HCT116 (cell line): ENCODE data around the gene LZTS3. TPM values are rescaled to one million over a fixed set of nuclear protein-coding genes. Genes with fewer than 3 reads are reported as not detected.

Experiments
- ATAC-seq: fragments of 200-7000 bp; cut with Tn5 transposase; 2 replicates; pipeline ENCODE4 v1.9.1; 2020; ENCODE audit warnings: mild to moderate bottlenecking, moderate library complexity
- BruUV-seq: library from RNA; stranded (reverse); fragments of 400-500 nt; replicated peaks from 2 replicates; lab custom pipeline; 2021; lab: Mats Ljungman, UMichigan
- CTCF ChIA-PET: fragments of 300-600 bp; sonication (Branson Sonifier 250); formaldehyde crosslinking; loops from one replicate; lab custom pipeline; 2021; ENCODE audit warnings: antibody characterized with exemption; lab: Charles Lee
- POLR2A ChIA-PET: fragments of 300-600, 350-600 bp; sonication (Branson Sonifier 250); formaldehyde crosslinking; loops from one replicate; lab custom pipeline; 2021; ENCODE audit warnings: antibody characterized with exemption; lab: Charles Lee
- RAD21 ChIA-PET, 2 experiments: fragments of 300-600 bp; sonication (Branson Sonifier 250); formaldehyde crosslinking; loops; one replicate each; lab custom pipeline; 2023; ENCODE audit warnings: low total read pairs in 2 of 2; ENCODE audit not compliant: uncharacterized antibody in 2 of 2, unreplicated experiment in 2 of 2, low non-redundant PET in 1 of 2; lab: Charles Lee
- DNase-seq: peaks from one replicate; pipeline ENCODE4 v3.0.0-alpha.2; 2010; ENCODE audit warnings: low read depth, low spot score
- H2AFZ ChIP-seq: fragments of 200-600 bp; shearing (Covaris generic), sonication (generic); 2 replicates; pipeline ENCODE4 v1.6.1; 2017; ENCODE audit warnings: low read depth, mixed run types, mixed read lengths, antibody characterized with exemption, low read length; ENCODE audit not compliant: poor library complexity, severe bottlenecking
- H3K27ac ChIP-seq: 2 replicates; pipeline ENCODE4 v1.5.1; 2012; ENCODE audit warnings: low read depth, low read length
- H3K27me3 ChIP-seq: fragments of 200-600 bp; sonication (generic); 2 replicates; pipeline ENCODE4 v1.6.1; 2016; ENCODE audit warnings: mixed run types, low read length, mixed read lengths; ENCODE audit not compliant: insufficient read depth
- H3K36me3 ChIP-seq, 2 experiments: fragments of 200-500 bp in 1 of 2; fragments of 200-600 bp in 1 of 2; sonication (Bioruptor generic) in 1 of 2; sonication (generic) in 1 of 2; 2 replicates each; pipeline versions ENCODE4 v1.5.1 to v1.6.1; 2014 to 2016; ENCODE audit warnings: low read length in 2 of 2, inconsistent platforms in 1 of 2, mixed read lengths in 1 of 2, mixed run types in 1 of 2; ENCODE audit not compliant: insufficient read depth in 2 of 2, control insufficient read depth in 1 of 2
- H3K4me1 ChIP-seq, 2 experiments: fragments of 200-600 bp in 1 of 2; sonication (generic) in 1 of 2; 2 replicates each; pipeline versions ENCODE4 v1.5.1 to v1.6.1; 2012 to 2017; ENCODE audit warnings: low read length in 2 of 2, inconsistent platforms in 1 of 2, mild to moderate bottlenecking in 1 of 2, mixed read lengths in 1 of 2, mixed run types in 1 of 2, moderate library complexity in 1 of 2; ENCODE audit not compliant: insufficient read depth in 2 of 2, control insufficient read depth in 1 of 2
- H3K4me2 ChIP-seq: fragments of 200-600 bp; sonication (generic); 2 replicates; pipeline ENCODE4 v1.6.1; 2017; ENCODE audit warnings: mixed run types, low read length, mixed read lengths
- H3K4me3 ChIP-seq, 2 experiments: fragments of 200-600 bp in 1 of 2; sonication (generic) in 1 of 2; replicated peaks in 1 of 2; 2 replicates each; pipeline ENCODE4 v1.5.1; 2011 to 2016; ENCODE audit warnings: low read length in 2 of 2, control low read depth in 1 of 2, low read depth in 1 of 2, mild to moderate bottlenecking in 1 of 2, mixed read lengths in 1 of 2, mixed run types in 1 of 2
- H3K79me2 ChIP-seq: fragments of 200-600 bp; sonication (generic); 2 replicates; pipeline ENCODE4 v1.6.1; 2017; ENCODE audit warnings: mild to moderate bottlenecking, mixed run types, low read length, moderate library complexity, mixed read lengths; ENCODE audit not compliant: insufficient read depth
- H3K9ac ChIP-seq: fragments of 200-600 bp; sonication (generic); 2 replicates; pipeline ENCODE4 v1.6.1; 2016; ENCODE audit warnings: low read length, mixed read lengths
- H3K9me2 ChIP-seq: fragments of 200-600 bp; sonication (generic), shearing (Covaris generic); 2 replicates; pipeline ENCODE4 v1.6.1; 2017; ENCODE audit warnings: mixed run types, mild to moderate bottlenecking, moderate library complexity; ENCODE audit not compliant: insufficient read depth
- H3K9me3 ChIP-seq, 2 experiments: fragments of 200-500 bp in 1 of 2; fragments of 200-600 bp in 1 of 2; sonication (Bioruptor generic) in 1 of 2; sonication (generic) in 1 of 2; 2 replicates each; pipeline ENCODE4 v1.6.1; 2014 to 2017; ENCODE audit warnings: low read length in 2 of 2, mixed read lengths in 2 of 2, inconsistent platforms in 1 of 2, low read depth in 1 of 2, mild to moderate bottlenecking in 1 of 2, mixed run types in 1 of 2, moderate library complexity in 1 of 2; ENCODE audit not compliant: control insufficient read depth in 1 of 2, insufficient read depth in 1 of 2
- H4K20me1 ChIP-seq: fragments of 200-600 bp; sonication (generic), shearing (Covaris generic); 2 replicates; pipeline ENCODE4 v1.6.1; 2017; ENCODE audit warnings: mixed run types, mild to moderate bottlenecking, moderate library complexity; ENCODE audit not compliant: insufficient read depth
- ATF3 ChIP-seq: IDR thresholded peaks from 2 replicates; pipeline ENCODE4 v1.6.1; 2012
- CEBPB ChIP-seq: IDR thresholded peaks from 2 replicates; pipeline ENCODE4 v1.6.1; 2012; ENCODE audit warnings: low read depth
- EGR1 ChIP-seq: IDR thresholded peaks from 2 replicates; pipeline ENCODE4 v1.6.1; 2012; ENCODE audit warnings: low read depth
- EZH2 ChIP-seq: fragments of 200-600 bp; sonication (generic); IDR thresholded peaks from 2 replicates; pipeline ENCODE4 v1.6.1; 2017; ENCODE audit warnings: antibody characterized with exemption, mixed run types
- EZH2phosphoT487 ChIP-seq: fragments of 200-600 bp; IDR thresholded peaks from 2 replicates; pipeline ENCODE4 v1.6.1; 2018; ENCODE audit warnings: antibody characterized with exemption, borderline replicate concordance
- FOSL1 ChIP-seq: IDR thresholded peaks from 2 replicates; pipeline ENCODE4 v1.6.1; 2012; ENCODE audit warnings: low read depth
- POLR2AphosphoS5 ChIP-seq: IDR thresholded peaks from 2 replicates; pipeline ENCODE4 v1.6.1; 2011; ENCODE audit warnings: mild to moderate bottlenecking, low read depth, low read length, moderate library complexity
- RAD21 ChIP-seq: IDR thresholded peaks from 2 replicates; pipeline ENCODE4 v1.6.1; 2012; ENCODE audit warnings: low read depth, mild to moderate bottlenecking
- SRF ChIP-seq: IDR thresholded peaks from 2 replicates; pipeline ENCODE4 v1.6.1; 2012; ENCODE audit warnings: low read depth
- TCF7L2 ChIP-seq: IDR thresholded peaks from 2 replicates; pipeline ENCODE4 v1.7.0; 2011; ENCODE audit warnings: borderline replicate concordance, inconsistent platforms; ENCODE audit not compliant: insufficient read depth, insufficient read length; ENCODE audit errors: extremely low read depth
- YY1 ChIP-seq: IDR thresholded peaks from 2 replicates; pipeline ENCODE4 v1.6.1; 2011; ENCODE audit warnings: low read length, low read depth, moderate library complexity, mild to moderate bottlenecking; ENCODE audit not compliant: insufficient replicate concordance; ENCODE audit errors: extremely low read depth
- ZFX ChIP-seq: fragments of 450-650 bp; IDR thresholded peaks from 2 replicates; pipeline ENCODE4 v1.6.1; 2017
- ZNF274 ChIP-seq: fragments of 200-500 bp; sonication (Bioruptor generic); IDR thresholded peaks from 2 replicates; pipeline ENCODE4 v1.6.1; 2014; ENCODE audit warnings: mild to moderate bottlenecking, low read depth, low read length, inconsistent platforms
- intact Hi-C: fragments of 100-400 bp; cut with micrococcal nuclease; formaldehyde crosslinking; loops from 2 replicates; pipeline ENCODE4 v1.10.0; 2022
- total RNA-seq: library from RNA; stranded (reverse); gene quantifications from one replicate; pipeline ENCODE4 v1.2.1, GENCODE V29; 2021; ENCODE audit not compliant: unreplicated experiment
- TF ChIP-seq, protein P1 (sequence below), 3 experiments: fragments of 200-600 bp in 1 of 3; sonication (generic) in 1 of 3; IDR thresholded peaks in 2 of 3; conservative IDR thresholded peaks in 1 of 3; 2 replicates each; pipeline ENCODE4 v1.5.1; 2012 to 2017; ENCODE audit warnings: low read depth in 2 of 3, low read length in 2 of 3, antibody characterized with exemption in 1 of 3, borderline replicate concordance in 1 of 3, control low read depth in 1 of 3, mild to moderate bottlenecking in 1 of 3, mixed read lengths in 1 of 3, mixed run types in 1 of 3, moderate library complexity in 1 of 3; ENCODE audit not compliant: insufficient read depth in 1 of 3

The LZTS3 gene
- total RNA-seq, 1 experiment from 2014 or later: 5.2 TPM

DNA sequence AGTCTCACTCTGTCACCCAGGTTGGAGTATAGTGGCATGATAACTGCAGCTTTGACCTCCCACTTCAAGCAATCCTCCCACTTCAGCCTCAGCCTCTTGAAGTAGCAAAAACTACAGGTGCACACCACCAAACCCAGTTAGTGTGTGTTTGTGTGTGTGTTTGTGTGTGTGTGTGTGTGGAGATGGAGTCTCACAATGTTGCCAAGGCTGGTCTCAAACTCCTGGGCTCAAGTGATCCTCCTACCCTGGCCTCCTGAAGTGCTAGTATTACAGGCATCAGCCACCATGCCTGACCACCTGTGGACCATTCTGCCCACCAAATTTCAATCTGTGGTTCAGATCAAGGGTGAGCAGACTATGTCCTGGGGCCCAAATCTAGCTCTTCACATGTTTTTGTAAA lies 22.4 kb downstream of the LZTS3 start:
- Histone ChIP-seq H3K27me3 (no peaks in the 10 kb centered on the region), H2AFZ (no peak overlapping the region), H3K27ac (no peak overlapping the region), H3K79me2 (peaks cover 99% of the 10 kb centered on the region), H3K9me3 (no peaks in the 10 kb centered on the region), H3K9me2 (no peaks in the 10 kb centered on the region), H3K4me1 (peaks cover 0 to 7% of the 10 kb centered on the region in 2 experiments; a peak in 2 of 4 replicates), H3K4me2 (no peak overlapping the region), H3K9ac (no peak overlapping the region), H3K4me3 (no peak overlapping the region), H3K36me3 (peaks cover 18 to 21% of the 10 kb centered on the region in 2 experiments; a peak in 3 of 4 replicates), H4K20me1 (peaks cover 12% of the 10 kb centered on the region; the same call in 1 of the 2 replicates)
- ATAC-seq (no peak), DNase-seq (no peak)
- intact Hi-C loops: no loop called here
- POLR2A ChIA-PET: no interaction called here
- CTCF ChIA-PET: no interaction called here
- no TSS peak for BruUV-seq
- TF ChIP-seq FOSL1: no peak
- TF ChIP-seq SRF: no peak
- TF ChIP-seq RAD21: no peak
- TF ChIP-seq, protein P1, sequence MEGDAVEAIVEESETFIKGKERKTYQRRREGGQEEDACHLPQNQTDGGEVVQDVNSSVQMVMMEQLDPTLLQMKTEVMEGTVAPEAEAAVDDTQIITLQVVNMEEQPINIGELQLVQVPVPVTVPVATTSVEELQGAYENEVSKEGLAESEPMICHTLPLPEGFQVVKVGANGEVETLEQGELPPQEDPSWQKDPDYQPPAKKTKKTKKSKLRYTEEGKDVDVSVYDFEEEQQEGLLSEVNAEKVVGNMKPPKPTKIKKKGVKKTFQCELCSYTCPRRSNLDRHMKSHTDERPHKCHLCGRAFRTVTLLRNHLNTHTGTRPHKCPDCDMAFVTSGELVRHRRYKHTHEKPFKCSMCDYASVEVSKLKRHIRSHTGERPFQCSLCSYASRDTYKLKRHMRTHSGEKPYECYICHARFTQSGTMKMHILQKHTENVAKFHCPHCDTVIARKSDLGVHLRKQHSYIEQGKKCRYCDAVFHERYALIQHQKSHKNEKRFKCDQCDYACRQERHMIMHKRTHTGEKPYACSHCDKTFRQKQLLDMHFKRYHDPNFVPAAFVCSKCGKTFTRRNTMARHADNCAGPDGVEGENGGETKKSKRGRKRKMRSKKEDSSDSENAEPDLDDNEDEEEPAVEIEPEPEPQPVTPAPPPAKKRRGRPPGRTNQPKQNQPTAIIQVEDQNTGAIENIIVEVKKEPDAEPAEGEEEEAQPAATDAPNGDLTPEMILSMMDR (IDR thresholded peaks at IDR 0.05 in 2 of 3, conservative IDR thresholded peaks at IDR 0.05 in 1 of 3; ENCODE audit: borderline replicate concordance in 1 of 3, insufficient read depth in 1 of 3, low read depth in 2 of 3, low read length in 2 of 3): no peak
- no peak for TF ChIP-seq TCF7L2
- no peak for TF ChIP-seq YY1
- TF ChIP-seq EZH2: no peak
- TF ChIP-seq ZFX: no peak
- no peak for TF ChIP-seq ATF3
- TF ChIP-seq CEBPB: no peak
- TF ChIP-seq EGR1: no peak
- TF ChIP-seq POLR2AphosphoS5: no peak
- TF ChIP-seq ZNF274: no peak
- no peak for TF ChIP-seq EZH2phosphoT487
- RAD21 ChIA-PET: no interaction called here
